SU-DHL-6 (cell line): ENCODE measurements around the gene CEP295NL.

Experiments
- H2AFZ ChIP-seq: fragments of 200-600 bp; sonication (generic); 2 replicates; pipeline ENCODE4 v1.6.1; 2014; ENCODE audit warnings: low read depth, mild to moderate bottlenecking, moderate library complexity, mixed read lengths, antibody characterized with exemption, low read length; ENCODE audit not compliant: severe bottlenecking
- H3F3A ChIP-seq: fragments of 200-600 bp; shearing (Covaris generic); 2 replicates; pipeline ENCODE4 v1.6.0; 2016; ENCODE audit warnings: antibody characterized with exemption, mild to moderate bottlenecking; ENCODE audit not compliant: insufficient read depth
- H3K27ac ChIP-seq: fragments of 200-600 bp; sonication (generic); 2 replicates; pipeline ENCODE4 v1.5.1; 2016; ENCODE audit warnings: low read depth, mild to moderate bottlenecking, low read length, moderate library complexity, mixed read lengths
- H3K27me3 ChIP-seq: fragments of 200-600 bp; sonication (generic), shearing (Covaris generic); 2 replicates; pipeline ENCODE4 v1.6.0; 2014; ENCODE audit warnings: mild to moderate bottlenecking, low read length
- H3K36me3 ChIP-seq: fragments of 200-600 bp; sonication (generic); 2 replicates; pipeline ENCODE4 v1.6.1; 2014; ENCODE audit warnings: mild to moderate bottlenecking, low read length, mixed read lengths
- H3K4me2 ChIP-seq: fragments of 300-600, 200-600 bp; shearing (Covaris generic), sonication (generic); 2 replicates; pipeline ENCODE4 v1.6.0; 2014; ENCODE audit warnings: low read length, low read depth, mild to moderate bottlenecking; ENCODE audit not compliant: poor library complexity, severe bottlenecking
- H3K4me3 ChIP-seq: fragments of 200-600 bp; sonication (generic); 2 replicates; pipeline ENCODE4 v1.5.1; 2014; ENCODE audit warnings: antibody characterized with exemption, low read length, mild to moderate bottlenecking, mixed read lengths; ENCODE audit not compliant: insufficient read depth, poor library complexity, severe bottlenecking
- H3K79me2 ChIP-seq: fragments of 200-600 bp; sonication (generic); 2 replicates; pipeline ENCODE4 v1.6.1; 2014; ENCODE audit warnings: mild to moderate bottlenecking, low read length, moderate library complexity; ENCODE audit not compliant: insufficient read depth
- H3K9ac ChIP-seq: fragments of 200-600 bp; sonication (generic); 2 replicates; pipeline ENCODE4 v1.7.0; 2014; ENCODE audit warnings: mild to moderate bottlenecking, low read length
- H3K9me2 ChIP-seq: fragments of 200-600 bp; sonication (generic); replicated peaks from 2 replicates; pipeline ENCODE4 v1.6.1; 2014; ENCODE audit warnings: low read length; ENCODE audit not compliant: insufficient read depth
- H3K9me3 ChIP-seq: fragments of 200-600 bp; sonication (generic); 2 replicates; pipeline ENCODE4 v1.6.1; 2014; ENCODE audit warnings: low read length, mixed read lengths; ENCODE audit not compliant: insufficient read depth
- H4K20me1 ChIP-seq: fragments of 200-600 bp; sonication (generic); 2 replicates; pipeline ENCODE4 v1.6.1; 2014; ENCODE audit warnings: low read depth, mild to moderate bottlenecking, antibody characterized with exemption, low read length, moderate library complexity, mixed read lengths
- EZH2phosphoT487 ChIP-seq: fragments of 200-600 bp; sonication (generic), shearing (Covaris generic); conservative IDR thresholded peaks from 2 replicates; pipeline ENCODE4 v1.6.1; 2018; ENCODE audit warnings: mild to moderate bottlenecking, antibody characterized with exemption, low read length, moderate library complexity, mixed read lengths
- TF ChIP-seq, protein P1 (sequence below): fragments of 200-600 bp; sonication (generic); IDR thresholded peaks from one replicate; pipeline ENCODE4 v1.5.1; 2017; ENCODE audit warnings: antibody characterized with exemption, mild to moderate bottlenecking, low read length, moderate library complexity; ENCODE audit not compliant: insufficient read depth, poor library complexity, severe bottlenecking

The CEP295NL gene

DNA sequence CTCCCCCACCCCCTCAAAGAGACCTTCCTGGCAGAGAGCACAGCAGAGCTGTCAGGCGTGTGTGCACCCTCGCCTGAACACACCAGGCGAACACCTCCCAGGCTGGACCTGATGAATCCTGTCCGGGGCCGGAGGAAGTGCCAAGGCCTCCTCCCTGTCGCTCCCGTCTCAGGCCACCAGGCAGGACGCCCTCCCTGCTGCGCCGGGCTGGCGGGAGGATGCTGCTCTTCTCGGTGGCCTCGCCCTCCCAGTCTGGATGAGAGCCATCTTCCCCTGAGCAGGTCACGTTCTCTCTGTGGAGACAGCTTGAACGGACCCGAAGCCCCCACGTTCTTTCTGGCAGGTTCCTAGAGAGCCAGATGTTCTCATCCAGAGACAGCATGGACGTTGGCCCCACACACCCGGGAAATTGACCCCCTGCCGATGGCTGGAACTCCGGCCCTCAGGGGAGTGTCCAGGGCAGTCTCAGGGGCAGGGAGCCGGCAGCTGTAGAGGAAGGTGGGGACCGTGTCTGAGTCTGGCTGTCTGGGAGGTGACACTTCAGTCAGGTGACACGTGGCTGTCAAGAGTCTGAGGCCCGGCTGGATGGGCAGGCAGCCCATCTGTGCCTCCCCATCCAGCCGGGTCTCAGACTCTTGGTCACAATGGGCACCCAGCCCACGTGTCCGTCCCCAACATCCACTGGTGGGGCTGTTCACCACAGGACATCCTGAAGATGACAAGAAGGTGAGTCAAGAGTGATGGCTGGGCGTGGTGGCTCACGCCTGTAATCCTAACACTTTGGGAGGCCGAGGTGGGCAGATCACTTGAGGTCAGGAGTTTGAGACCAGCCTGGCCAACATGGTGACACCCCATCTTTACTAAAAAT lies 27.1 kb upstream of the CEP295NL start:
- no peak overlapping the region for H3K27ac ChIP-seq
- no peaks in the 10 kb centered on the region for H3K27me3 ChIP-seq
- H3K36me3 ChIP-seq, result no peaks in the 10 kb centered on the region
- TF ChIP-seq, protein P1, sequence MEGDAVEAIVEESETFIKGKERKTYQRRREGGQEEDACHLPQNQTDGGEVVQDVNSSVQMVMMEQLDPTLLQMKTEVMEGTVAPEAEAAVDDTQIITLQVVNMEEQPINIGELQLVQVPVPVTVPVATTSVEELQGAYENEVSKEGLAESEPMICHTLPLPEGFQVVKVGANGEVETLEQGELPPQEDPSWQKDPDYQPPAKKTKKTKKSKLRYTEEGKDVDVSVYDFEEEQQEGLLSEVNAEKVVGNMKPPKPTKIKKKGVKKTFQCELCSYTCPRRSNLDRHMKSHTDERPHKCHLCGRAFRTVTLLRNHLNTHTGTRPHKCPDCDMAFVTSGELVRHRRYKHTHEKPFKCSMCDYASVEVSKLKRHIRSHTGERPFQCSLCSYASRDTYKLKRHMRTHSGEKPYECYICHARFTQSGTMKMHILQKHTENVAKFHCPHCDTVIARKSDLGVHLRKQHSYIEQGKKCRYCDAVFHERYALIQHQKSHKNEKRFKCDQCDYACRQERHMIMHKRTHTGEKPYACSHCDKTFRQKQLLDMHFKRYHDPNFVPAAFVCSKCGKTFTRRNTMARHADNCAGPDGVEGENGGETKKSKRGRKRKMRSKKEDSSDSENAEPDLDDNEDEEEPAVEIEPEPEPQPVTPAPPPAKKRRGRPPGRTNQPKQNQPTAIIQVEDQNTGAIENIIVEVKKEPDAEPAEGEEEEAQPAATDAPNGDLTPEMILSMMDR, result no peak
- no peak for TF ChIP-seq EZH2phosphoT487
- H3K4me2 ChIP-seq, result no peak overlapping the region
- H3K4me3 ChIP-seq, result no peak overlapping the region
- no peak overlapping the region for H3K9ac ChIP-seq
- no peaks in the 10 kb centered on the region for H3F3A ChIP-seq
- no peaks in the 10 kb centered on the region for H3K79me2 ChIP-seq
- H3K9me2 ChIP-seq, result no peaks in the 10 kb centered on the region
- H4K20me1 ChIP-seq, result no peaks in the 10 kb centered on the region
- no peak overlapping the region for H2AFZ ChIP-seq
- no peaks in the 10 kb centered on the region for H3K9me3 ChIP-seq

DNA sequence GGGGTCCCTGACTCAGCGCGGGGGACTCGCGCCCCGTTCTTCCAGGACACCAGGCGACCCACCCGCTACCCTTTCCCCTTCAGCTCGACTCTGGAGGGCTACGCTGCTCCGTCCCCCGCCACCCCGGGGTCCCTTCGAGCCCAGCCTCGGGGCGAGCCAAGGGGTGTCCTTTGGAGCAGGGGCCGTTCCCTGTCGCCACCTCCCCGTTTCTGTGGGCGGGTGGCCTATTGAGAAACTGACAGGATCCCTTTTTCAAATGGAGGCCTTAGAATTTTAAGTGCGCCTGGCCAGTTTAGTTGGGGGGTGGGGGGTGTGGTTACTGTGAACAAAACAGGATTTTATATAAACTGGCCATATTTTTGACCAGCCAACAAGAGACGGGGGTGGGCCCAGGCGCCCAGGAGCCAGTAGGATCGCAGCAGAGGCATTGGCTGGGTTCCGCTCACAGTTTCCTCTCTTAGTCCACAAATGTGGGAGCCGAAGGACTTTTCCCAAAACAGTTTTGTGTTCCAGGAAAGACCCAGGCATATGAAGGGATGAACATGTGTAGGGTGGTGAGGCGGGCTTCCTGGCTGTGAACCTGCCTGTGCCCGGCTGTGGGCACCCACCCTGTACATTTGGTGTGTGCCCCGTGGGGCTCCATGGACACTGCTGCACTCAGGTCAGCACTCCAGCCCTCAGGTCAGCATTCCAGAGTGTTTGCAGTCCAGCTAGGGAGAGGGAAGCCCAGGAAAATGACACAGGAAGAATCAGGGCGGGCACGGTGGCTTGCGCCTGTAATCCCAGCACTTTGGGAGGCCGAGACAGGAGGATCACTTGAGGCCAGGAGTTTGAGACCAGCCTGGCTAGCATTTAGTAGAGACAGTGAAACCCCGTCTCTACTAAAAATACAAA lies 22.9 kb upstream of the CEP295NL start:
- Histone ChIP-seq H3K27ac (no peak overlapping the region), H3K9me3 (no peaks in the 10 kb centered on the region), H3K9me2 (no peaks in the 10 kb centered on the region), H3K27me3 (no peaks in the 10 kb centered on the region), H3K4me3 (no peak overlapping the region), H3F3A (no peaks in the 10 kb centered on the region), H3K9ac (no peak overlapping the region), H3K4me2 (no peak overlapping the region), H3K36me3 (no peaks in the 10 kb centered on the region), H4K20me1 (no peaks in the 10 kb centered on the region), H3K79me2 (no peaks in the 10 kb centered on the region), H2AFZ (no peak overlapping the region)
- TF ChIP-seq, protein P1, result no peak

DNA sequence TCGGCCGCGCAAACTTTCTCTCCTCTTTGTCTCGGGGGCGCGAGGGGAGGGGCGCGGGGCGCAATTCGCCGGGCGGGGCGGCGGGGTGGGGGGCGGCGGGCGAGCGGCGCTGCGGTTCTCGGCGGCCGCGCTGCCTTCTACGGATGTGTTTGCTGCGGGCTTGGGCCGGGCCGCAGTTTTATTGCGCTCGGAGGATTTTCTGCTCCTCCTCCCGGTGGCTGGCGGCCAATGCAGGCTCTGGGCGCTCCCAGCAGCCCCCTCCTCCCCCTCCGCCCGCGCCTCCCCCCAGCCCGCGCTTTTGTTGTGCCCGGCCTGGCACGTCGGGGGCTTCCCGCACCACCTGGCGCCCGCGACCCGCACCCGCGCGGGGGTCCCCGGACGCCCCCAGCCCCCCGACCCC lies 22.2 kb upstream of the CEP295NL start, which contains the start of gene TIMP2:
TSS of gene TIMP2 (minus strand) at position 154 of the 400 bp plus-strand sequence. CDS start 299 bp downstream, outside the sequence.
- Histone ChIP-seq H2AFZ (no peak within 1 kb of the TSS), H3K27me3 (no peaks in the 10 kb centered on the region), H3K4me2 (no peak within 1 kb of the TSS), H3K9me2 (no peaks in the 10 kb centered on the region), H3K9ac (no peak within 1 kb of the TSS), H3K36me3 (no peaks in the 10 kb centered on the region), H3K27ac (no peak within 1 kb of the TSS), H4K20me1 (no peaks in the 10 kb centered on the region), H3K79me2 (no peaks in the 10 kb centered on the region), H3F3A (no peaks in the 10 kb centered on the region), H3K9me3 (no peaks in the 10 kb centered on the region), H3K4me3 (no peak within 1 kb of the TSS)
- TF ChIP-seq, protein P1, result no peak
- TF ChIP-seq EZH2phosphoT487, result no peak
